HG02642 (cell line): ENCODE measurements around the gene EPS8L2.
"Not testable (repeated sequence)": the region's sequence is repeated elsewhere in the genome, so short reads cannot be mapped to it uniquely, and the experiment has no call there.

ENCODE experiments used
- ATAC-seq: cut with Tn5 transposase; IDR thresholded peaks from one replicate; pipeline ENCODE4 v1.9.1; 2021; ENCODE audit warnings: mild to moderate bottlenecking; ENCODE audit not compliant: unreplicated experiment, poor library complexity

The EPS8L2 gene

GRCh38 chr11:688681-689080 lies 17.4 kb upstream of the EPS8L2 start:
- ATAC-seq, result no peak

DNA sequence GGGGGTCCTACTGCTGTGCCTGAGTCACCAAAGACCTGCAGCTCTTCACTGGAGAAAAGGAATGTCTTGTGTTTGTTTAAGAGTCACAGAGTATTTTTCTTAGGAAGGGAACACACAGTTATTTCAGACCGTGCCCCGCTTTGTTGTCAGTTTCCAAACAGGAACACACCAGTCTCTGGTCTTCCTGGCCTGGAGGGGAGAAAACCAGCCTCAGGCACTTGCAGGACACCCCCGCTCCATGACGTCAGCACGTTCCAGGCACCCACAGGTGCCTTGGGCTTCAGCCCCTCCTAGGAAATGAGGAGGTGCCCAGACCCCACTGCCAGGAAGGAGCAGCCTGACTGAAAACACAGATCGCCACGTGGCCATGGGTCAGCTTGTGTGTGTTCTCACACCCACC lies 16.4 kb upstream of the EPS8L2 start:
- ATAC-seq, result no peak

DNA sequence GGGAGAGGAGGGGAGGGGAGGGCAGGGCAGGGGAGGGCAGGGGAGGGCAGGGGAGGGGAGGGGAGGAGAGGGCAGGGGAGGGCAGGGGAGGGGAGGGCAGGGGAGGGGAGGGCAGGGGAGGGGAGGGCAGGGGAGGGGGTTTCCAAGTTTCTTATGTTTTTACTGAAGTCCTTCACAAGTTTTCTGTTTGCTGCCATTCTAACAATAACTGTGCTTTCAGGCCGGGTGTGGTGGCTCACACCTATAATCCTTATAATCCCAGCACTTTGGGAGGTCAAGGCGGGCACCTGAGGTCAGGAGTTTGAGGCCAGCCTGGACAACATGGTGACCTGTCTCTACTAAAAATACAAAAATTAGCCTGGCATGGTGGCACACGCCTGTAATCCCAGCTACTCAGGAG lies 15.8 kb upstream of the EPS8L2 start:
- not testable (repeated sequence) for ATAC-seq

- ATAC-seq, result no peak
Measured at GRCh38 chr11:690738-691633, 15.0 kb upstream of the EPS8L2 start.

- no peak for ATAC-seq
Measured at GRCh38 chr11:691710-692590, 14.1 kb upstream of the EPS8L2 start.

DNA sequence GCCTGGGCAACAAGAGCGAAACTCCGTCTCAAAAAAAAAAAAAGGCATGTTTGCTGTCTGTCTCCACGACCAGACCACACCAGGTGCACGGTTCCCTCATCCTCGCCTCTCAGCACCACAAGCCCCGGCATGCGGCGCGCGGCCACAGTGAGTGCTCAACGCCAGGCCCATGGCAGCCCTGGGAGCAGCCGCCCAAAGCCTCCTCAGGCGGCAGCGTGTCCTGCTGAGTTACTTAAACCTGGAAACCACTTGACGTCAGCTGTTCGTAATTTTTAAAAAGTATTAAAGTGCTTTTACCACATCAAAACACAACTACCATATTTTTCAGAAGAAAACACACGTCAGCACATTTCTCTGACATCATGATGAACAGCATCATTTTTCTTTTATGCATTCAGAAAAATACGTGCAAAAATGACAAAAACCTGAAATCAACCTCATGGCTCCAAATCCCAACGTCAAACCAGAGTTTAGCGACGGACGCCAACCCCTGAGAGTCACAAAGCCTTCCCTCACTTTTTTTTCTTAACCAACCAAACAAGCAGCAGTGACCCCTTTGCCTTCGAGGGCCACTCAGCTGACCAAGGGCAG lies 13.1 kb upstream of the EPS8L2 start:
- ATAC-seq, result no peak

DNA sequence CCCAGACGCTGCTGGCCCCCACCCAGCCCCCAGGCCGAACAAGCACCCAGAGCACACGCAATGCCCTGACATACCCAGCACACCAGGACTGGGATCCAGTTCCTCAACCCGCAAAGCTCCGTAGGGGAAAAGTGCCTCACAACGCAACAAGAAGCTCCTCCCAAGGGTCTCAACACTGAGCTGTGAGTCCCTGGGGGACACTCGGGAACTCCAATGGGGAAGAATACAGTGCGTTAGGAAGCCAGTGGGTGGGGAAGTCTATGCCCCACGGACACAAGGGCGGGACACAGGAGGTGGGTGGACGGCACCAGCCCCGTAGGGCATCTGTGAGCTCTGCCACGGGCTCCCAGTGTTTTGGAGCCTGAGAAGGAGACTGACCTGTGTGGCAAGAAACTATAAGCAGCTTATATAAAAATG lies 12.6 kb upstream of the EPS8L2 start:
- no peak for ATAC-seq

DNA sequence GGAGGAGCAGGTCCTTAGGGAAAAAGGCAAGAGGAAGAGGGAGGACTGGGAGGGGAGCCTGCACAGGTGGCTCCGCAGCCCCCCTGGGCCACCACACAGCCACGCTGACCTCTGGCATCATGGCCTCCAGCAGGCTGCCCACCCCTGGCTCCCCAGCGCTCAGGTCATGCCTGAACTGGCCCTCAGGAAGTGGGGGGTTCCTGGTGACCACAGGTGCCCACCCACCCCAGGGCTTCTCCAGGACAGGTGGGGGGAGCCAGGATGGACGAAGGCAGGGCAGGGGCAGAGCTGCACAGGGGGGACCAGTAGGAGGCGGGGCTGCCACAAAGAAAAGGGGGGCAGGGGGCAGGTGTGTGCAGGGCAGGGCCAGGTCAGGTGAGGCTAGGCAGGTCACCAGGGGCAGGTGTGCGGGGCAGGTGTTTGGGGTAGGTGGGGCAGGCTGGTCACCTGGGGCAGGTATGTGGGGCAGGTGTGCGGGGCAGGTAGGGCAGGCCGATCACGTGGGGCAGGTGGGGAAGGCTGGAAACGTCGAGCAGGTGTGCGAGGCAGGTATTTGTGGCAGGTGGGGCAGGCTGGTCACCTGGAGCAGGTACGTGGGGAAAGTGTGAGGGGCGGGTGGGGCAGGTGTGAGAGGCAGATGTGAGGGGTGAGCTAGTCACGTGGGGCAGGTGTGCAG lies 12.0 kb upstream of the EPS8L2 start:
- ATAC-seq, result no peak

- ATAC-seq, result peak; percentile 79
Measured at GRCh38 chr11:694563-695287, 11.3 kb upstream of the EPS8L2 start, which contains the start of gene DEAF1. DEAF1 (minus strand) TSS chr11:695222; CDS start chr11:695047, 175 bp downstream.

DNA sequence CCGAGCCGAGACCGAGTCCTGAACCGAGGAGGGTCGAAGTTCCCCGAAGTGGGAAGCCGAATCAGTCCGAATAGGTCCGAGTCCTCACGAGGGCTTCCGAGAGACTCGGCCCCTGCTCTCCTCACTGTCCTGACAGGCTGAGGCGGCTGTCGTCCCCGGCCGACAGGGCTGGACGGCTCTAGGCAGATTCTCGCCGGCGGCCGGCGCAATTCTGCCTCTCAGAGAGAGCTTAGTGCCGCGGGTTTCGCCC lies 10.8 kb upstream of the EPS8L2 start:
- ATAC-seq, result no peak

DNA sequence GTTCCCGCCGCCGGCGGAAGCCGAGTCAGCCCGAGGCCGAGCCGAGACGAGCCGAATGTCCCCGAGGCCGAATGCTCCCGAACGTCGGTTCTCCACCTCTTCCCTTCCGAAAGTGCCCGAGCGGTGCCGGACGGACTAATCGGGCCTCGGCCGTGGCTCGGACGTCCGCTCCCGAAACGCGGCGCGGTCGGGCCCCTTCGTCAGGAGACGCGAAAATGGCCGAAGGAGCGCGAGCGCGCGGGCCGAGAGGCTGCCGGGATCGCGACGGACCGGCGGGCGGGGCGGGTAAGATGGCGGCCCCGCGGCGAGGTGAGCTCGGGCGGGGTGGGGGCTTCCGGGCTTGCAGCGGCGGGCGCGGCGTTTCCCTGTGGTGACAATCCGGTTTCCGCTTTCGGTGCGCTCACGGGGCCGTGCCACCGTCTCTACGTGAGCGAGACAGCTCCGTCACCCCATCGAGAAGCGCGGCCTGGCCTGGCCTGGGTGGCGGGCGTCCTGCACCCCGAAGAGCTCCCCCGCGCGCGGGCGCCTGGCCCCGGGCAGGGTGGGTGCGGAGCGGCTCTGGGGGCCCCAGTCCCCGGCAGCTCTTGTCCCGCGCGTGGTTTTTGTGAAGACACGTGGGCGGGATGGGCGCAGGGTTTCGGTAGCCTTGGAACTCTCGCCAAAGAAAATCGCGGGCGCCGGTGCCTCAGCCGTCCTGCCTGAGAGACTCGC lies 10.3 kb upstream of the EPS8L2 start, which contains the start of gene TMEM80:
TMEM80 (plus strand) TSS at position 279 of the 711 bp plus-strand sequence; CDS start at position 291, 12 bp downstream.
- peak; percentile 76 for ATAC-seq

DNA sequence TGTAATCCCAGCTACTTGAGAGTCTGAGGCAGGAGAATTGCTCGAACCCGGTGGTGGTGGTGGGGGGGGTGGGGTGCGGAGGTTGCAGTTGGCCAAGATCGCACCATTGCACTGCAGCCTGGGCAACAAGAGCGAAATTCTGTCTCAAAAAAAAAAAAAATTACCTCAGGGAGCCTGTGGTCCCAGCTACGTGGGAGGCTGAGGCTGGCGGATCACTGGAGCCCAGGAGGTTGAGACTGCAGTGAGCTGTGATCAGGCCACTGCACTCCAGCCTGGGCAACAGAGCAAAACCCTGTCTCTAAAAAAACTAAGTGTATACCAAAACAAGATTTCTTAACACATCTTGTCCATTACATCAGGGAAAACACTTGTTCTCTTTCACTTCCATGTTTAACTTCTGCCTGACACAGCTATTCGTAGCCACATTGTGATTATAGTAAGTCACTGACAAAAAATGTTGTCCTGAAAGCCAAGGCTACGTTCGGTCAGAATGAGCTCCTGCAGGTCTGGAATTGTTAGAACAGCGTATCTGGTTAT lies 9.0 kb upstream of the EPS8L2 start:
- ATAC-seq, result no peak

- ATAC-seq, result no peak
Measured at GRCh38 chr11:697811-698311, 8.2 kb upstream of the EPS8L2 start.

- no peak for ATAC-seq
Measured at GRCh38 chr11:698493-699115, 7.4 kb upstream of the EPS8L2 start.

DNA sequence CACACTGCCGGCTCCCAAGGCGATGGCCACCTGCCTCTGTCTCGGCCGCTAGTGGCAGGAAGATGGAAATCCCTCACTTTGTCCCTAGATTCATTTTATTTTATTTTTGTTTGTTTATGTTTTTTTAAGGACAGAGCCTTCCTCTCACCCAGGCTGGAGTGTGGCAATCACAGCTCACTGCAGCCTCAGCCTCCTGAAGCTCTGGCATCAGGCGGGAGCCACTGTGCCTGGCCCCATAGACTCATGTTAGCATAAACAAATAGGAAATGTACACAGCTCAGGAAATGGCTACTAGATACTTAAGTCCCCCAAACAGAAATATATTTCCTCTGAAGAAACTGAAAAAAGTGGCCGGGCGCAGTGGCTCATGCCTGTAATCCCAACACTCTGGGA lies 6.9 kb upstream of the EPS8L2 start:
- no peak for ATAC-seq

- ATAC-seq, result no peak
Measured at GRCh38 chr11:699753-700152, 6.3 kb upstream of the EPS8L2 start.

DNA sequence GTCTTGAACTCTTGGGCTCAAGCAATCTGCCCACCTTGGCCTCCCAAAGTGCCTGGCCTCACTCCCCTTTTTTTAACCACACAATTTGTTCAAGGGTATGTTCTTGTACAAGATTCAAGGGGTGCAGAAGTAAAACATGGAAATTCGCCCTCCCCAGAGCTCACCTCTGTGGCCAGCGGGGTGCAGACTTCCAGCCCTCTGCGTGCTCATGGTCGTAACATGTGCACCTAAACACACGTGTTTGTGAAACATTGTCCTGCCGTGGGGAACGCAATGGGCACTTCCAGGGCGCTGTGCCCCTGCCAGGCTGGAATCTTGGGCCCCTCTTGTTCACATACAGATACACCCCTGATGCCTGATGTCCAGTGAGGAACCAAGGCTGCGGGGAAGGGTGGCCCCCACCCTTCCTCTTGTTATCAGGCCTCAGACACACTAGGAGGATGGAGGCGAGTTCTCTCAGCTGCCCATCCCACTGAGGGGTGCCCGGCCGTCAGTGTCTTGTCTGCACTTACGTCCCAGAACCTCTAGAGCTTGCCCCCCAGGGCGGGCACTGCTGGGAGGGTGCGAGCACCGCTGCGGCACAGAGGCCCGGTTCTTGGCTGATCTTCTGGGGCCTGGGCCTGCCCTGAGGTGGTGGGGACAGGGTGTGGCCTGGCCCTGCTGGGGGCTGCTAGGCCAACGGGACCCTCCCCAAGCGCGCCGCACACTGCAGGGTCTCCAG lies 4.1 kb upstream of the EPS8L2 start:
- no peak for ATAC-seq
